AG04449 (cell line): ENCODE measurements around the gene FRMD6.

Source experiments
- CTCF ChIA-PET: fragments of 350-600 bp; formaldehyde crosslinking; extraction: SDS; loops from one replicate; lab custom pipeline; 2021; ENCODE audit warnings: antibody characterized with exemption; lab: Yijun Ruan, JAX
- POLR2A ChIA-PET: fragments of 400-600, 350-600 bp; formaldehyde crosslinking; extraction: SDS; loops from one replicate; lab custom pipeline; 2020; ENCODE audit warnings: antibody characterized with exemption, inconsistent platforms; lab: Yijun Ruan, JAX
- DNase-seq: peaks from one replicate; pipeline ENCODE4 v3.0.0-alpha.2; 2010; ENCODE audit warnings: low read depth, low spot score
- H3K4me3 ChIP-seq: 2 replicates; pipeline ENCODE4 v1.5.1; 2011; ENCODE audit warnings: low read depth, mild to moderate bottlenecking, control low read depth, low read length
- TF ChIP-seq, protein P1 (sequence below): IDR thresholded peaks from one replicate; pipeline ENCODE4 v1.5.1; 2011; ENCODE audit warnings: mild to moderate bottlenecking, moderate library complexity, low read length, control low read depth, inconsistent platforms; ENCODE audit not compliant: insufficient read depth; ENCODE audit errors: missing control alignments

FRMD6 gene

GRCh38 chr14:51651388-51652167, at the start of gene FRMD6:
FRMD6 (plus strand) TSS chr14:51651910; CDS start chr14:51689837, 37,927 bp downstream.
- POLR2A ChIA-PET: interaction anchor here (0.6 to 3.2 kb wide), 22 partner anchors 8 to 368 kb away, joined by 3 to 14 read pairs (median 5); no protein-coding TSS in a partner anchor
- CTCF ChIA-PET: interaction anchor here (0.6 to 3.7 kb wide), 27 partner anchors 12 to 368 kb away, joined by 3 to 28 read pairs (median 4); no protein-coding TSS in a partner anchor
- no peak for DNase-seq
- TF ChIP-seq, protein P1, sequence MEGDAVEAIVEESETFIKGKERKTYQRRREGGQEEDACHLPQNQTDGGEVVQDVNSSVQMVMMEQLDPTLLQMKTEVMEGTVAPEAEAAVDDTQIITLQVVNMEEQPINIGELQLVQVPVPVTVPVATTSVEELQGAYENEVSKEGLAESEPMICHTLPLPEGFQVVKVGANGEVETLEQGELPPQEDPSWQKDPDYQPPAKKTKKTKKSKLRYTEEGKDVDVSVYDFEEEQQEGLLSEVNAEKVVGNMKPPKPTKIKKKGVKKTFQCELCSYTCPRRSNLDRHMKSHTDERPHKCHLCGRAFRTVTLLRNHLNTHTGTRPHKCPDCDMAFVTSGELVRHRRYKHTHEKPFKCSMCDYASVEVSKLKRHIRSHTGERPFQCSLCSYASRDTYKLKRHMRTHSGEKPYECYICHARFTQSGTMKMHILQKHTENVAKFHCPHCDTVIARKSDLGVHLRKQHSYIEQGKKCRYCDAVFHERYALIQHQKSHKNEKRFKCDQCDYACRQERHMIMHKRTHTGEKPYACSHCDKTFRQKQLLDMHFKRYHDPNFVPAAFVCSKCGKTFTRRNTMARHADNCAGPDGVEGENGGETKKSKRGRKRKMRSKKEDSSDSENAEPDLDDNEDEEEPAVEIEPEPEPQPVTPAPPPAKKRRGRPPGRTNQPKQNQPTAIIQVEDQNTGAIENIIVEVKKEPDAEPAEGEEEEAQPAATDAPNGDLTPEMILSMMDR: peak; percentile 59
- H3K4me3 ChIP-seq: peak within 1 kb of the TSS; percentile 83

DNA sequence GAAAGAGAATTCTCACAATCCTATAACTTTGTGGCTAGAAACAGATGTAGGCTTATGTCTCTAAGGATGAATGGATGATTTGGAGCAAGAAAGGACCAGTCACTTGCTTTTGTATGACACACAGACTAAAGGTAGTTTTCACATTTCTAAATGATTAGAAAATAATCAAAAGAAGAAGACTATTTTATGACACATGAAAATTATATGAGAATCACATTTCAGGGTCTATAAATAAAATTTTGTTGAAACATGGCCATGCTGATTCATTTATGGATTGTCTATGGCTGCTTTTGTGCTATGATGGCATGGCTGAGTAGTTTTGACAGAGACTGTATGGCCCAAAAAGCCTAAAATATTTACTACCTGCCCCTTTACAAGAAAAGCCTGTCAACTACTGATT, 49.4 kb upstream of the FRMD6 start:
- CTCF ChIA-PET: no interaction called here
- DNase-seq: no peak
- H3K4me3 ChIP-seq: no peak overlapping the region
- POLR2A ChIA-PET: no interaction called here
- TF ChIP-seq, protein P1: no peak

DNA sequence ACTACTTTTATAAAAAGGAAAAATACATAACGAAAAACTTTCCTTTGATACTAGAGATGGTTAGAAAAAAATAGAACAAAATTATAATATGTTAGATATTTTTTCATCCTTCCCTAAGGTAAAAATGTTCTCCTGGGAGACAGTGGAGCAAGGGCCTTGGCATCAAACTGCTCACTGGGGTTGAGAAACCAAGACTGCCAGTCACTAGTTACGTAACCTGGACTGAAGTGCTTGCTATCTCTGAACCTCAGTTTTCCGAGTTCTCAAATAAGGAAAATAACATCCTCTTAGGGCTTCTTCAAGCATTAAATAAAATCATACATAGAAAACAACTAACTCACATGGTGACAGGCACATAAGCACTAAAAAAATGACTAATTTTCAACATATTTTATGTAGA, 48.2 kb upstream of the FRMD6 start:
- DNase-seq: no peak
- POLR2A ChIA-PET: interaction anchor here (0.6 to 1.0 kb wide), 5 partner anchors 49 to 320 kb away, joined by 3 to 11 read pairs (median 4); partner anchors contain the start of gene FRMD6
- CTCF ChIA-PET: interaction anchor here (1.0 kb wide), 1 partner anchor 320 kb away, joined by 3 read pairs; no protein-coding TSS in a partner anchor
- TF ChIP-seq, protein P1: no peak
- no peak overlapping the region for H3K4me3 ChIP-seq

DNA sequence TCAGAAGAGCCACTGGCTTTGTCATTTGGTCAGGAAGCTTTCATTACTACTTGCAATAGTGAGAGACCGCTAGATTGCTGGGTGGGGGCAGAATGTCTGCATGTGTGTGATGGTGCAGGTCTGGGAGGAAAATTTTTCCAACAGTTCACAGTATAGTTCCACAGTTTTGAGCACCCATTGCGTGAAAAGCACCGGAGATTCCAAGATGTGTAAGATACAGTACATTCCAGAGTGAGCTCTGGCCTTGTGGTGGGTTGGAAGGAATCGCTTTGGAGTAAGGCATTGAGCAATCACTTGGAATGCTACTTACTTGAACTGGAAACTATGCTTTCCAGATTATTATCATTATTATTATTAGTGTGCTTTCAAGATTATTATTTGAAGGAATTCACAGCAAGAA, 47.6 kb upstream of the FRMD6 start:
- ChIA-PET CTCF (interaction anchor here (1.0 to 1.2 kb wide), 2 partner anchors 21 to 320 kb away, joined by 3 read pairs; no protein-coding TSS in a partner anchor), POLR2A (interaction anchor here (0.6 to 1.0 kb wide), 8 partner anchors 13 to 321 kb away, joined by 3 to 11 read pairs (median 3); partner anchors contain the start of gene FRMD6)
- peak; percentile 96 for DNase-seq
- no peak overlapping the region for H3K4me3 ChIP-seq
- TF ChIP-seq, protein P1: no peak

GRCh38 chr14:51605575-51605974, 46.1 kb upstream of the FRMD6 start:
- no peak overlapping the region for H3K4me3 ChIP-seq
- no peak for DNase-seq
- ChIA-PET CTCF (interaction anchor here (1.2 kb wide), 1 partner anchor 22 kb away, joined by 3 read pairs; no protein-coding TSS in a partner anchor), POLR2A (no interaction called here)
- TF ChIP-seq, protein P1: no peak

DNA sequence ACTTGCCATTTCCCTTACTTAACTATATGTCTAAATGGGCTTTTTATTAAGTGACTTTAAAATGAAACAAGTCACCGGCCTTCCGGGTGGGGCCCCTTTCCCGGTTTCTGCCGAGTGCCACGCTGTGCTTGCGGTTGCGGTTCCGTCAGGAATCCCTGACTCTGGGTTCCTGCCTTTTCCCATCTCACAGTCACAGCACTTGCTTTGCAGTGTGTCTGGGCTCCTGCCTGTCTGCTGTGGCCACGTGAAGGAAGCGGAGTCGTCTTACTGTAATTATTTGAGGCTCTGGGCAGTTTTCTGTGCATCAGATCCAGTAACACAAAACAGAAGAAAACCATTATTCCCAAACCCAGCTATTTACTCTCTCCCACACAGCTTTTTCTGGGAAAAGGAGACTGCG, 44.0 kb upstream of the FRMD6 start:
- peak; percentile 93 for DNase-seq
- POLR2A ChIA-PET: interaction anchor here (0.6 to 2.1 kb wide), 9 partner anchors 9 to 324 kb away, joined by 3 to 9 read pairs (median 4); partner anchors contain the start of gene FRMD6
- CTCF ChIA-PET: interaction anchor here (1.0 to 1.9 kb wide), 4 partner anchors 45 to 324 kb away, joined by 4 to 12 read pairs (median 5); partner anchors contain the start of gene FRMD6
- TF ChIP-seq, protein P1: no peak
- peak overlapping the region; percentile 33 for H3K4me3 ChIP-seq
